Spleen (tissue), 11 donors: ENCODE measurements around the gene RCCD1. TPM values are rescaled to one million over a fixed set of nuclear protein-coding genes. Genes with fewer than 3 reads are reported as not detected.
A peak's percentile ranks its signal among the peaks of the same experiment; 100 is the strongest.

Experiments
- DNase-seq: peaks from one replicate; pipeline ENCODE4 v3.0.0-alpha.2; 2020
- H3K27ac ChIP-seq, 8 donors: fragments of 200-600 bp; sonication (generic) in 7 of 8; 1 replicate in 4 of 8; 2 replicates in 4 of 8; pipeline versions ENCODE4 v1.5.0 to v1.8.0; 2016 to 2021; ENCODE audit warnings: inconsistent platforms in 4 of 8, mild to moderate bottlenecking in 4 of 8, moderate library complexity in 1 of 8
- H3K27me3 ChIP-seq, 7 donors: fragments of 200-600 bp; sonication (generic) in 6 of 7; replicated peaks in 1 of 7; 1 replicate in 4 of 7; 2 replicates in 3 of 7; pipeline versions ENCODE4 v1.5.0 to v1.8.0; 2016 to 2021; ENCODE audit warnings: inconsistent platforms in 3 of 7, mild to moderate bottlenecking in 1 of 7
- H3K36me3 ChIP-seq, 6 donors: fragments of 200-600 bp; sonication (generic) in 5 of 6; 1 replicate in 4 of 6; 2 replicates in 2 of 6; pipeline versions ENCODE4 v1.5.0 to v1.8.0; 2016 to 2021; ENCODE audit warnings: inconsistent platforms in 2 of 6
- H3K4me1 ChIP-seq, 6 donors: fragments of 200-600 bp; sonication (generic) in 5 of 6; 1 replicate in 3 of 6; 2 replicates in 3 of 6; pipeline versions ENCODE4 v1.5.0 to v1.8.0; 2016 to 2021; ENCODE audit warnings: inconsistent platforms in 3 of 6
- H3K4me3 ChIP-seq, 8 donors: fragments of 200-600 bp; sonication (generic) in 7 of 8; 1 replicate in 4 of 8; 2 replicates in 4 of 8; pipeline versions ENCODE4 v1.5.0 to v1.8.0; 2016 to 2021; ENCODE audit warnings: inconsistent platforms in 4 of 8, mild to moderate bottlenecking in 4 of 8, moderate library complexity in 2 of 8
- H3K9me3 ChIP-seq, 8 donors: fragments of 200-600 bp; sonication (generic) in 7 of 8; 1 replicate in 4 of 8; 2 replicates in 4 of 8; pipeline versions ENCODE4 v1.5.0 to v1.8.0; 2016 to 2021; ENCODE audit warnings: inconsistent platforms in 4 of 8
- POLR2A ChIP-seq, 3 donors: fragments of 450-650 bp; IDR thresholded peaks; one replicate each; pipeline ENCODE4 v1.5.1; 2017; ENCODE audit warnings: antibody characterized with exemption in 3 of 3, mild to moderate bottlenecking in 1 of 3
- POLR2AphosphoS5 ChIP-seq, 3 donors: sonication (generic); formaldehyde crosslinking; IDR thresholded peaks; one replicate each; pipeline ENCODE4 v1.5.1; 2017; ENCODE audit warnings: antibody characterized with exemption in 3 of 3
- WGBS, 5 donors: extraction: QIAGEN DNeasy Blood & Tissue Kit in 3 of 5; methylation state at CpG; one replicate each; pipeline versions ENCODE4 v1.1.5 to v1.1.7; 2013 to 2018; 5-methylcytosine and 5-hydroxymethylcytosine counted together
- intact Hi-C: fragments of 100-400 bp; cut with DNase I; formaldehyde crosslinking; loops from one replicate; pipeline ENCODE4 v1.15.0; 2023; ENCODE audit warnings: low total_unique reads
- polyA plus RNA-seq, 3 donors: library from polyadenylated mRNA; stranded (reverse); fragments of 200-250 nt; gene quantifications; one replicate each; pipeline ENCODE4 v1.2.1, GENCODE V29; 2013
- total RNA-seq, 7 donors: library from RNA; depleted of rRNA in 3 of 7; stranded (reverse); fragments of >200 nt in 3 of 7; fragmentation: NEBNext Ultra II Directional in 4 of 7; extraction: Animal tissue kit (Norgen Biotek cat#: 25700) in 4 of 7; gene quantifications; one replicate each; pipeline versions ENCODE4 v1.1.0 to v1.2.1, GENCODE V29; 2016 to 2021
- TF ChIP-seq, protein P1 (sequence below), 11 experiments: fragments of 200-600 bp in 7 of 11; fragments of 450-650 bp in 4 of 11; sonication (generic) in 4 of 11; IDR thresholded peaks in 8 of 11; conservative IDR thresholded peaks in 3 of 11; 1 replicate in 7 of 11; 2 replicates in 4 of 11; pipeline versions ENCODE4 v1.4.0 to v1.8.0; 2016 to 2021; ENCODE audit warnings: antibody characterized with exemption in 11 of 11, inconsistent platforms in 4 of 11, mild to moderate bottlenecking in 1 of 11
- donor health status: healthy with polysubstance abuse.
- donor health status: DM: no; HTN: no; CAD: no; lungs with moderate emphysema.
- donor health status: DM: no; HTN: no; CAD: no.
- donor health status: Bipolar disorder and iron deficiency.
- donor health status: healthy.
- donor health status: DM: no; HTN: no; CAD: no.
- donor health status: DM: yes; HTN: yes; CAD: no.

Gene RCCD1
- total and polyA plus RNA-seq, 10 donors = 3.6 to 11.4 (median 8.5) TPM

- DNase-seq = no peak
- intact Hi-C loops = no loop called here
- Histone ChIP-seq H3K36me3 (peaks cover 0 to 65% (median 39%) of the 10 kb centered on the region in 6 donors), H3K9me3 (no peaks in the 10 kb centered on the region), H3K4me1 (peaks cover 14 to 39% (median 30%) of the 10 kb centered on the region in 6 donors), H3K27ac (no peak overlapping the region), H3K4me3 (peak overlapping the region in 2 of 8 donors; percentile 78 to 82), H3K27me3 (no peaks in the 10 kb centered on the region)
- TF ChIP-seq POLR2A (IDR thresholded peaks at IDR 0.05) = no peak
- TF ChIP-seq, protein P1, sequence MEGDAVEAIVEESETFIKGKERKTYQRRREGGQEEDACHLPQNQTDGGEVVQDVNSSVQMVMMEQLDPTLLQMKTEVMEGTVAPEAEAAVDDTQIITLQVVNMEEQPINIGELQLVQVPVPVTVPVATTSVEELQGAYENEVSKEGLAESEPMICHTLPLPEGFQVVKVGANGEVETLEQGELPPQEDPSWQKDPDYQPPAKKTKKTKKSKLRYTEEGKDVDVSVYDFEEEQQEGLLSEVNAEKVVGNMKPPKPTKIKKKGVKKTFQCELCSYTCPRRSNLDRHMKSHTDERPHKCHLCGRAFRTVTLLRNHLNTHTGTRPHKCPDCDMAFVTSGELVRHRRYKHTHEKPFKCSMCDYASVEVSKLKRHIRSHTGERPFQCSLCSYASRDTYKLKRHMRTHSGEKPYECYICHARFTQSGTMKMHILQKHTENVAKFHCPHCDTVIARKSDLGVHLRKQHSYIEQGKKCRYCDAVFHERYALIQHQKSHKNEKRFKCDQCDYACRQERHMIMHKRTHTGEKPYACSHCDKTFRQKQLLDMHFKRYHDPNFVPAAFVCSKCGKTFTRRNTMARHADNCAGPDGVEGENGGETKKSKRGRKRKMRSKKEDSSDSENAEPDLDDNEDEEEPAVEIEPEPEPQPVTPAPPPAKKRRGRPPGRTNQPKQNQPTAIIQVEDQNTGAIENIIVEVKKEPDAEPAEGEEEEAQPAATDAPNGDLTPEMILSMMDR (IDR thresholded peaks at IDR 0.05 in 8 of 11, conservative IDR thresholded peaks at IDR 0.05 in 3 of 11) = no peak
- 90 to 98% (median 96%) methylated on average over 6 of the region's 6 CpGs for WGBS, 5 donors
These were observed 3.1 kb downstream of the RCCD1 start for GRCh38 chr15:90957791-90958190.

GRCh38 chr15:90959028-90959595 lies 4.4 kb downstream of the RCCD1 start:
- peaks cover 0 to 65% (median 35%) of the 10 kb centered on the region in 6 donors for H3K36me3 ChIP-seq
- peaks cover 14 to 35% (median 30%) of the 10 kb centered on the region in 6 donors for H3K4me1 ChIP-seq
- no peaks in the 10 kb centered on the region for H3K9me3 ChIP-seq
- H3K27ac ChIP-seq = no peak overlapping the region
- no peak for TF ChIP-seq POLR2A (IDR thresholded peaks at IDR 0.05)
- TF ChIP-seq, protein P1 (IDR thresholded peaks at IDR 0.05 in 8 of 11, conservative IDR thresholded peaks at IDR 0.05 in 3 of 11) = no peak
- no peak for TF ChIP-seq POLR2AphosphoS5 (IDR thresholded peaks at IDR 0.05)
- WGBS, 5 donors = 87 to 94% (median 91%) methylated on average over 8 of the region's 8 CpGs
- H3K27me3 ChIP-seq = no peaks in the 10 kb centered on the region
- no peak overlapping the region for H3K4me3 ChIP-seq
- intact Hi-C loops = no loop called here
- DNase-seq = no peak

- Histone ChIP-seq H3K4me1 (peaks cover 14 to 29% (median 24%) of the 10 kb centered on the region in 6 donors), H3K27me3 (no peaks in the 10 kb centered on the region), H3K4me3 (no peak overlapping the region), H3K9me3 (no peaks in the 10 kb centered on the region), H3K36me3 (peaks cover 0 to 73% (median 37%) of the 10 kb centered on the region in 6 donors), H3K27ac (no peak overlapping the region)
- DNase-seq = no peak
- 79 to 91% (median 89%) methylated on average over 4 to 5 of the region's 5 CpGs for WGBS, 5 donors
- TF ChIP-seq POLR2AphosphoS5 (IDR thresholded peaks at IDR 0.05) (no peak), POLR2A (IDR thresholded peaks at IDR 0.05) (no peak)
- intact Hi-C loops = loop anchor here (10.0 kb wide), 1 partner anchor 305 kb away; no protein-coding TSS in a partner anchor
These were observed 5.2 kb downstream of the RCCD1 start for GRCh38 chr15:90959894-90960293.

GRCh38 chr15:90960298-90961091 lies 5.8 kb downstream of the RCCD1 start:
- H3K27ac ChIP-seq = no peak overlapping the region
- TF ChIP-seq POLR2A (IDR thresholded peaks at IDR 0.05) (no peak), POLR2AphosphoS5 (IDR thresholded peaks at IDR 0.05) (no peak)
- TF ChIP-seq, protein P1 (IDR thresholded peaks at IDR 0.05 in 8 of 11, conservative IDR thresholded peaks at IDR 0.05 in 3 of 11) = no peak
- H3K4me3 ChIP-seq = no peak overlapping the region
- H3K27me3 ChIP-seq = no peaks in the 10 kb centered on the region
- intact Hi-C loops = loop anchor here (10.0 kb wide), 1 partner anchor 304 kb away; no protein-coding TSS in a partner anchor
- peaks cover 0 to 79% (median 38%) of the 10 kb centered on the region in 6 donors for H3K36me3 ChIP-seq
- DNase-seq = no peak
- H3K4me1 ChIP-seq = peaks cover 10 to 24% (median 20%) of the 10 kb centered on the region in 6 donors
- WGBS, 5 donors = 91 to 95% (median 93%) methylated on average over 20 of the region's 20 CpGs
- H3K9me3 ChIP-seq = no peaks in the 10 kb centered on the region
